Activated effector memory CD4-positive, alpha-beta T cell treated with Interleukin-2 at 50 U/mL for 16 hours (primary cell): ENCODE measurements around the gene CYP24A1.

Source experiments
- DNase-seq: peaks from one replicate; pipeline ENCODE4 v3.0.0-alpha.2; 2020

The CYP24A1 gene

DNA sequence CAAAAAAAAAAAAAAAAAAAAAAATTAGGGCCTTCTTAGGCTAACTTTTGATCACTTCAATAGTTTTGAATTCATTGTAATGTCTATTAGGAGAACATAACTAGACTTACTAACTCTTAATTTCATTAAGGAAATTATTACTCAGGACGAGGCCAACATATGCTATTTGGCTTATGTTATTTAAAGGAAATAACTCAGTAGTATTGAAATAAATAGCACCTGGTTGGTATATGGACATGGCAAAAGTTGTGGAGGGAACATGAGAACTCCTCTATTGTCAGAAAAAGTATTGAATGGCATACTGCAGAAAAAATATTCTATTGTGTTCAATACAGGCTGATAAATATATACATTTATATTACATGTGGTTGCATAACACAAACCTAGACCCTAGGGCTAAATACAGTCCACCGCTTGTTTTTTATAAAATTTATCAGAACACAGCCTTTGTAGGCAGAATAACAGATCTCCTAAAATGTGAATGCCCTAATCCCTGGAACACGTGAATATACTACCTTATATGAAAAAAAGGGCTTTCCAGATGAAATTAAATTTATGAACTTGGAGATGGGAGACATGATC lies 18.0 kb downstream of the CYP24A1 start:
- no peak for DNase-seq

DNA sequence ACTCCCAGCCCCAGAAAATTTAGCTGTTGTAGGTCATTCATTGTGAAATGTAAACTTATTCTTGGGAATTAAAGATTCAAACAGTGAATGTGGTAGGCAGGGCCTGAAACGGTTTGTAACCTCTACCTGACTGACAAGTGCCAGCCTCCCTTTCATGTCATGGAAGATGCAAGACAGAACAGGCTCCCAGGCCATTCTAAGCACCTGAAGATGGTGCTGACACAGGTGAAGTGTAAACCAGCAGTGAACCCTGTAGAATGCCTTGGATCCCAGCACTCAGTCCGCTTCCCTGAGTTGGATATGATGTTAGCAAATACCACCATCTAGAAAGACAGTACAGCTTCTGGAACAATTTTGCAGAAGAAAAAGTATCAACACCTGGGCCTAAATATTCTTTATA lies 19.3 kb downstream of the CYP24A1 start:
- no peak for DNase-seq

DNA sequence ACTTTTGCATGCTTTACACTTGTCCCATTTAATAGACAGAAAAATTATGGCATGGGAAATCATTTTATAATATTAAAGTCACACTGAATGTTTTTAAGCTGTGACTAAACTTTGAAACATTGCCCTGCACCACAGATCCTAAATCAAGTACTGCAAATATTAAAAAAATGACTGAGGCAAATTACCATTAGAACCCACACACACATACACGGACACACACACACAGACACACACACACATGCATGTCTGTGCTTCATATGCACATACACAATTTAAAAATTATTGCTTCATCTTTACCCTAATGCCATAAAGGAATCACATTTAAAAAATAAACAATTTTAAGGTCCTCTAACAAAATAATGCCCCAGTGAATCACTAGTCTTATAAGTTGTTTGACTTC lies 19.9 kb downstream of the CYP24A1 start:
- DNase-seq = no peak

DNA sequence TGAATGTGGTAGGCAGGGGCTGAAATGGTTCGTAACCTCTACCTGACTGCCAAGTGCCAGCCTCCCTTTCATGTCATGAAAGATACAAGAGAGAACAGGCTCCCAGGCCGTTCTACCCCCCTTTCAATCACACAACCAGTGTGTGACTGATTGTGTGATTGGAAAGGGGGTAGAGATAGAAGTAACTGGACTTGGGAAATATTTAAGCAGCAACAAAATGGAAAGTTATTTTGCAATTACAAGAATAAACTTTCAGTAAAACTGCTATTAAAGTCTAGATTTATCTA lies 20.8 kb downstream of the CYP24A1 start:
- DNase-seq = no peak

DNA sequence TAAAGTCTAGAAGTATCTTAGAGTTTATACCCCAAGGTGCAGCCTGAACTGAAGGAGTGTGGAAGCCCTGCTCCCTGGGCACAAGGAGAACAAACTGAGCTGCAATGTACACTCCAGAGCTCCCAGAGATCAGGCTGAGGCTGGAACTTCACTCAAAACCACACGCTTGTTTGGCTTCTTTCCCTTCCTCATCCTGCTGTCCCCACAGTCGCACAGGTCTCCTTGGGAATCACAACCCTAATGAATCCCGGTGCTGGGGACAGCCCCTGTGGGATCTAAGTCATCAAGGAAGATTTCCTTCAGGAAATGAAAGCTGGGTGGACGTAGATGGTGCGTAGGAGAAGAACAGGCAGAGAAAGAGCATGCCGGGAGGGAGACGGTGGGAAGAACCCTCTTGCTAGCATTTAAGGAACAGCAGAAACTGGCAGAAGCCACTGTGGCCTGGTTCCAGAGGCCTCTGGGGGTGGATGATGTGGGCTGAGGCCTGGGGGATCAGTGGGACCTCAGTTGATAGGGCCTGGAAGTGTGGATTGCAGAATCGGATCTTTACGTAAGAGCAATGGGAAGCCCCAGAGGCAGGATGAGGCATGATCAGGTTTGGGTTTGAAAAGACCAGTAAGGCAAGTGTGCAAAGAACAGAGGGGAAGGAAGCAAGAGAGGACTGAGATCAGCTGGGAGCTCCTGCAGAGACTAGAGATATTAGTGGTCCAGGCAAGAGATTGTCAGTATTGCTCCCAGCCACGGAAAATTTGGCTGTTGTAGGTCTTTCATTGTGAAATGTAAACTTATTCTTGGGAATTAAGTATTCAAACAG lies 21.4 kb downstream of the CYP24A1 start:
- DNase-seq = no peak

DNA sequence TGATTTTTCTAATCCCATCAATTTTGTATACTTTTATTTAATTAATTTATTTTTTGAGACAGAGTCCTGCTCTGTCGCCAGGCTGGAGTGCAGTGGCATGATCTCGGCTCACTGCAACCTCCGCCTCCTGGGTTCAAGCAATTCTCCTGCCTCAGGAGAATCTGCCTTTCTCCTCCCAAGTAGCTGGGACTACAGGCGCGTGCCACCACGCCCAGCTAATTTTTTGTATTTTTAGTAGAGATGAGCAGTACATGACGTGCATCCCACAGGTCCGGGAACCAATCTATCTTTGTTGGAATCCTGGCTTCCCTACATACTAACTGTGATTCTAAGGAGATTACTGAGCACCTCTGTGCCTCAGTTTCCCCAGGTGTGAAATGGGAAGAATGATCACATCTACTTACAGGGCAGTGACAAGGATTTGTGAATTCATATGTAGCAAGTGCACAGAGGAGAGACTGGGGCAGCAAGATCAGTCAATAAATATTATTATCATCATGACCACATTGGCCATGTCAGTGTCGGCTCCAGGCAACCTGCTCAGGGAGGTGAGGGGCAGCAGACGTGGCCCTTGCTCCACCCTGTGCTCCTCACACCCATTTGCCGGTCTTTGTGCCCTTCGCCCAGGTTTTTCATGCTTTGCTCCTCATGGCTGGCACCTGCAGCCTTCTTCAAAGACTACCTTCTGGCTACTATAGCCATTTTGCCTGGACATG lies 22.1 kb downstream of the CYP24A1 start:
- DNase-seq = no peak

DNA sequence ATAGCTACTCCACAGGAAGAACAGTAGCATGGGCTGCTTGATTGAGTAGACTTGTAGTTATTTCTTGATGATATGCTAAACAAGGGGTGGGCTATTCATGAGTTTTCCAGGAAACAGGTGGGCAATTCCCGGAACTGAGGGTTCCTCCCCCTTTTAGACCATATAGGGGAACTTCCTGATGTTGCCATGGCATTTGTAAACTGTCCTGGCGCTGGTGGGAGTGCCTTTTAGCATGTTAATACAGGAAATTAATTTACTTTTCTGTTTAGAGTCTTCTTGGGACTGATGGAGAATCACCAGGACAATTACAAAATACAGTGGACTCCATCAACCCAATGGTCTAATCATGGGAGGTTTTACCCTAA lies 22.7 kb downstream of the CYP24A1 start:
- DNase-seq = no peak

DNA sequence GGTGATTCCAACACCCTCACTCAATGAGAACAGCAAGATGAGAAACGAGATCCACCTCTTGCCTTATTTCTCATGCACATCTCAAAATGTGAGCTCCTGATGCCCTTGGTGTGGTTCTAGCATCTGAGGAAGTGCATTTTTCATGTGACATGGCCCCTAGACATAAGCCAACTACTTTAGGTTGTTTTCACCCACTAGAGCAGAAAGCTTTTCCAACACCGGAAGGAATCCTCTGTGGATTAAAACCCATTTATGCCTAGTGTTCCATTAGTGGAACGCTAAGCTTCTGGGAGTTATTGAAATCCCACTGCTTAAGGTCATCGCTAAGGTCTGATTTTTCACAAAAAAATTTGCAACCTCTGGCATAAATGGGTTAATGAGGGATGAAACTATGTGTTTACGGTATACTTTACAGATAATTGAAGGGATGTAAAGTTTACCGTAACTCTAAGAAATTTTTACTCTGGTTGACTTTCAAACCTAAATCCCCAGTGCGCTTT lies 24.0 kb downstream of the CYP24A1 start:
- DNase-seq = no peak

DNA sequence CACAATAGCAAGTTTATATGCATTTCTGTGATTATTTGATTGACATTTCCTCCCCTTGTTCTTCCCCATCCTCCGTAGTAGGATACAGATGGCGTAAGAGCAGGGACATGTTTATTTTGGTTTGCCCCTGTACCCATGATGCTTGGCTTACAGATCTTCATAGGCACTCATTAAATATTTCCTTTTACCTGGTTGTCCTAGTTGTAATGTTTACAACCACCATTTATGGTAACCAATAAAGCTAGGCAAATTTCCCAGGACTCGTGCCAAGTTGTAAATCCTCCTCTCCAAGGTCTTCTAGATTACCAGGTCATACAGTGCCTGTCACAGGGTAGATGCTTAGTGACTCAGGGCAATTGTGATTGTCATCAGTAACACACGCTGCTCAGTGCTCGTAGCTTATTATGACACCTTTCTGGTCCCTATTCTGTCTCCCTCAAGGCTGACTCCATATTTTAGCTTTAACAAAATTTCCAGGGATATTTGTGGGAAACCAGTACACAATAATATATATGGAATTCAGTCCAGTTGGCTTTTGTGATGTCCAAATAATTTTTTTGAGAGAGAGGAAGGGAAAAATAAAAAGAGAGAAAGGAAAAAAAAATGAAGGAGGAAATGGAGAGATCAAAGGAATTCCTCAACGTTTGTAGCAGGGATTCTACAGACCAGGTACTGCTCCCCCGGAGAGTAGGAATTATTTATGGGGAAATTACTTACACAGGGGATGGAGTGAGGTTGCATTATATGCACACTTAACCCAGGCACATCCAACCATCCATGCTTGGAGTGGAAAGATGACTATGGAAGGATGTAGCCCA lies 24.6 kb downstream of the CYP24A1 start:
- DNase-seq = no peak

DNA sequence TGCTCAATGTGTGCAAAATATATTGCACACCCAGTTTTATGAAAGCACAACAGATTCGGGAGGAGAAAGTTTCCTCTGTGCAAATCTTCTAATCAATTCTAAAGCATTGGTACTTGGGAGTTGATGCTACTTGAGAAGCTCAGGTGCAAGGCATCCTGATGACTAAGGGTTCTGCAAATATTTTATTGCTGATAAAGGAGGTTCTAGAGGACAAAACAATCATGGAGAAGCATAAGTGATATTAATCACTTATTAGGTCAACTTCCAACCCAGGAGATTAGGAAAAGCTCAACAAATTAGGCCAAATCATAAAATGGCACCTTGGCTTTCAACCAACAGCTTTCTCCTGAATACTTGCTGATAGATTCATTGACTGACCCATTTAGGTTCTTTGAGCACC lies 27.1 kb downstream of the CYP24A1 start:
- DNase-seq = no peak

DNA sequence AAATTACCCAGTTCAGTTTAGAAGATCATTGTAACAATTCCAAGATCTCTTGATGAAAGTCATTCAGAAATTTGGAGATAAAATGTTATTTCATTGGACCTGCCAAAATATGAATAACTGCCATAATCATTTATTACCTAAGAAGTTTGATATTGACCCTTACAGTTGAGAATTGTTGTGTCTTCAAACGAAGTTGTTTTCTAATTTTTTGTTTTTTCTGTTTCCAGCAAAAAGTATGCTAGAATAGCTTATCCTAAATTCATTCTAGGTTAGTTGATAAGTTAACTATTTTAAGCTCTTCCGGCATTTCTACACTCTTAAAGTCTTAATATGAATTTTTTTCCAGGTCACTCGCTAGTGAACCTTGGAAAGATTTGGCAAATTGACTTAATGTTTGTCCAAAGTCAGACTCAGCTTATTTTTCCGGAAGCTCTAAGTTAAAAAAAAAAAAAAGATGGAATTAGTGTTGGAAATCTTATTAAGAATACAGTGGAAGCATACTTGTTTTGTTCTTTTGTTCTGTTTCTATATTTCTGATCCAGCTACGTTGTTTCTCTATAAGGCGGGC lies 28.9 kb downstream of the CYP24A1 start:
- DNase-seq = no peak

DNA sequence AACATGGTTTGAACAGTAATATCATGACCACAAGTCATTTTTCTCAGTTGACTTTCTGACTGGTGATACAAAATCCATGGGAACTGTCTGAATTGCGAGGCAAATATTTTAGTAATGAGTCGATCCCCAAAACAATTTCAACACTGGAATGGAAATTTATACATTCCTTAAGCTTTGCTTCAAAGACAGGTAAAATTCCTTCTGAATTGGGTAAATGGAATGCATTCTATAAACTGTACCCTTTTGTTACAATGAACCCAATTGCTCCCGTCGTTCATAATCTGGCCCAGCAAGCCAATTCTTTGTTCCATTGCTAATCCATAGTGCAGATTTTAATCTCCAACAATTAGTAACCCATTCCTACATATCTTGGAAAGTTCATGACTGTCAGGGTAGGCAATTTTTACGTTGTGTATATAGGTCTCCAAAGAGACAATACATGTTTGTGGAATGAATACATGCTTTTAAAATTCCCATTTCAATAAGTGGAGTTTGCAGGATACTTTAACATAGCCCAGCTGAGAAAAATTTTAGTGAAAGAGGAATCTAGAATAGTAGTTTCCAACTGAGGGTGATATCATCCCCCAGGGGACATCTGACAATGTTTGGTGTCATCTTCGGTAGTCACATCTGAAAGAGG lies 32.7 kb downstream of the CYP24A1 start:
- no peak for DNase-seq

DNA sequence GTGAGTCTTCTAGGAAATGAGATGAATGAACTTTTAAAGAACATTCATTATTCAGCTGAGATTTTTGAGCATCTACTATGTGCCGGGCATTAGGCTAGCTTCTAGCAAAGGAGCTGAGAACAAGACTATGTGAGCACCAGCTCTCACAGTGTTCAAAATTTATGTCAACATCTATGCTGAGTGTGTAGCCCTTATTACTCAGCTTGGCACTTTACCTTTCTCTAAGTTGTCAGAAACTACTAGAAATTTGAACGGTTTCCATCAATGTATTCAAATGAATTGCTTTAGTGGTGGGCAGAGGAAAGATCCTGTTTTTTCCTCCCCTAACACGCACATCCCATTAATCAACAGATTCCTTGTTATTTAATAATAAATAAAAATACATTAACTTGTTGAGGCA lies 33.3 kb downstream of the CYP24A1 start:
- no peak for DNase-seq

DNA sequence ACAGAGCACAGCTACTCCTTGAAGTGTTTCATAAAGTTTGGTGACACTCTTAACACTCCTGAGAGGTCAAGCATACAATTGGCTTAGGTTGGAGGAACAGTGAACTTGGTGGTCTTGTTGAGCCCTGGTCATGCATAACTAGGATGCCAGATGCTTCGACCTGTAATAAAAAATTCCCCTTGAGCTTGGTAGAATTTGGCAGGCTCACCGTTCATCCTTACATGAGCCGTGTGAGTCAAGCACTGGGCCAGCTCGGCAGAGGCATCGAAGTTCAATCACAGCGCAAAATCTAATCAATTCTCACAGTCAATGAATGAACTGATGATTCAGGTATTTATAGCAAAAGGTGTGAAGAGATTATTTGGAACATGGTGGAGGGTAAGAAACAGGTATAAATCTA lies 33.7 kb downstream of the CYP24A1 start:
- no peak for DNase-seq

DNA sequence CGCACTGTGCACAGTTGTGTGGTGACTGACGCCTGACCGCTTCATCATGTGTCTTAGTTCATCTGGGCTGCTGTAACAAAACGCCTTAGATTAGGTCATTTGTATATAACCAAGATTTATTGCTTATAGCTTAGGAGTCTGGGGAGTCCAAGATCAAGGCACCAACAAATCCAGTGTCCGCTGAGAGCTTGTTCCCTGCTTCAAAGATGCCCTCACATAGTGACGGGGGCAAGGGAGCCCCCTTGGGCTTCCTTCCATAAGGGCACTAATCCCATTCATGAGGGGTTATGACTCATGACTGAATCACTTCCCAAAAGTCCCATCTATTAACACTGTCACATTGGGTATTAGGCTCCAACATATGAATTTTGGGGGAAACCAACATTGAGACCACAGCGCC lies 34.6 kb downstream of the CYP24A1 start:
- DNase-seq = no peak

DNA sequence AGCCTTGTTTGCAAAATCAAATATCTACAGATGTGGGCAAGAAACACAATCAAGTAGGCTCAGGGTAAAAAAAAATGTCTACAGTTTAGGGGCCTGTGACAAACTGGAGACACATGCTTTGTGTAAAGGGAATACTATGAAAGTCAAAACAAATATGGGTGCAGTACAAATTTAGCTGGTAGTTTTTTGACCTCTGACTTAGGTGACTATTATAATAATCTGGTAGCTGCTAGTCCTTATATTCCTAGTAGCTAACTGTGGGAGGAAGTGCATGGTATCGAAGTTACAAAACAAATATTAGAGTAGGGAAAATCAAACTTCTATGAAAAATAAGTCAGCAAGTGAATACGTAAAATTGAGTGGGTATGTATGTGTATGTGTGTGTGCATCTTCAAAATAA lies 35.4 kb downstream of the CYP24A1 start:
- no peak for DNase-seq

DNA sequence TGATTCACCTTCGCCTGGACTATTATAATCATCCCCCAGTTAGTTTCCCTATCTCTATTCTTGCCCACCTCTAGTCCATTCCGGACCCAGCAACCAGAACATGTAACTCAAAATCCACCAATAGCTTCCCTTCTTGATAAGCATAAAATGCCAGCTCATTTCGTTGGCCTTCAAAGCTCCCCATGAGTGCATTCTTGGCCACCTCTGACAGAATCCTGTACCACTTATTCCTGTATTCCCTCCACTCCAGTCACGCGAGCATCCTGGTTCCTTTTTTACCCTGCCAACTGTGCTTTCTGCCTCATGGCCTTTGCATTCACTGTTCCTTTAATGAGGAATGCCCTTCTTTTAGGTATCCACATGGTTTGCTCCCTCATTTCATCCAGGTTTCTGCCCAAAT lies 36.7 kb downstream of the CYP24A1 start:
- DNase-seq = no peak

DNA sequence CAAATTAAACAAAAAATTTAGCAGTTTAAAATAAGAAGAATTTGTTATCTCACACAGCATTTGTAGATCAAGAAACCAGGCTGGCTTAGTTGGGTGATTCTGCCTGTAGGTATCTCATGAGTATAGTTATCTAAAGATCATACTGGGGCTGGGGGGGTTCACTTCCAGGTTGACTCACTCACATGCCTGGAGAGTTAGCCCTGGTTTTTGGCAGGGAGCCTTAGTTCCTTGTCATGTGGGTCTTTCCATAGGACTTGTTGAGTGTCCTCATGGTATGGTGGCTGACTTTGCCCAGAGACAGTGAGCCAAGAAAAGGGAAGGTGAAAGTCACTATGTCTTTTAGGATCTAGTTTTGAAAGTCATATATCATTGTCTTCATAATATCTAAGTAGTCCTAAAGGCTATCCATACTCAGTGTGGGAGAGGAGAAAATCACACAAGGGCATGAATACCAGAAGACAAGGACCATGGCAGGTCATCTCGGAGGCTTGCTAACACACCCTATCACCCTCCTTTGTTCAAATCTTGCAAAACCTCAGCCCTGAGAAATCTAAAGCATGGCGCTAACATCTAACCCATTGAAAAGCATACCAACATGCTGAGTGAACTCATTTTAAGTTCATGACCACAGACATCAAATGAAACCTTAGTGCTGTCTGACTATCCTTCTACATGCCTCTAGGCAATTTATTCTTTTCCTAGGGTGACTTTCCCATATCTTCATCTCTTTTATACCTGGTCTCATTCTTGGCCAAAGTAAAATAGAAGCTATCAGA lies 39.2 kb downstream of the CYP24A1 start:
- no peak for DNase-seq

DNA sequence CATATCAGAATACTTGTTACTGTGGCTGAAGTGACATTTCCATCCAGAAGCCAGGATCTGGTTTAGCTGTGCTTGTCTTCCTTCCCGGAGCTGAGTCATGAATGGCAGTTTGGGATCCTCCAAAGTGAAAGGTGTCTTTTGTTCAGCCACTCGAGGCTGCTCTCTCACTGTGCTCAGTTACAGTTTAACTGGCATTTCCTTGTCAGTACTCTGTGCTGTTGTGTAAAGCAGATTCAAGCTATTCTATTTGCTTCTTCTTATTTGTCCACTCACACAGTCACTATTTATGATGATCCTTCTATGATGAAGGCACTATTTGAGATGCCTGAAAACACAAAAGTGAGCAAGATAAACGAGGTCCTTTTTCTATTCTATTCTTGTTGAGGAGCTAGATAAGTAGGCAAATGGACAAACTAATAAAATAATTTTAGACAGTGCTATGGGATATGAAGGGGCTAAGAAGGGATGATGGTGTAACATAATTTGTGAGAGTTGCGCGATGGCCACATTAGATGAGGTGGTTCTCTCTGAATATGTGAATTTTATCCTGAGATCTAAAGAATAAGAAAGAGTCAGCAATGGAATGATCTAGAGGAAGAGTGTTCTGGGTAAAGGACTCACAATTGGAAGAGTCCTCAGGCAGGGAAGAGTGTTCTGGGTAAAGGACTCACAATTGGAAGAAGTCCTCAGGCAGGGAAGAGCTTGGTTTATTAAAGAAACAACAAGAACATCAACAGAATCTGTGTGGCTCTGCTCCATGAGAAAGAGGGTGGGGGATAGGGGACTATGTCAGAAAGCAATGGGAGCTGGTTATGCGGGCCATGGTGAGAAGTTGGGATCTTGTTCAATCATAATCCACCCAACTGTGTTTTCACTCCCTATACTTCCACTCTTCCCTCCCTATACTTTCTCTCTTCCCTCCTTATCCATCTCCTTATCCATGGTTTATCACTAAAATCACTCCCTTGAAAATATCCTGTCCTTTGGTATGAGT lies 40.1 kb downstream of the CYP24A1 start:
- DNase-seq = no peak

DNA sequence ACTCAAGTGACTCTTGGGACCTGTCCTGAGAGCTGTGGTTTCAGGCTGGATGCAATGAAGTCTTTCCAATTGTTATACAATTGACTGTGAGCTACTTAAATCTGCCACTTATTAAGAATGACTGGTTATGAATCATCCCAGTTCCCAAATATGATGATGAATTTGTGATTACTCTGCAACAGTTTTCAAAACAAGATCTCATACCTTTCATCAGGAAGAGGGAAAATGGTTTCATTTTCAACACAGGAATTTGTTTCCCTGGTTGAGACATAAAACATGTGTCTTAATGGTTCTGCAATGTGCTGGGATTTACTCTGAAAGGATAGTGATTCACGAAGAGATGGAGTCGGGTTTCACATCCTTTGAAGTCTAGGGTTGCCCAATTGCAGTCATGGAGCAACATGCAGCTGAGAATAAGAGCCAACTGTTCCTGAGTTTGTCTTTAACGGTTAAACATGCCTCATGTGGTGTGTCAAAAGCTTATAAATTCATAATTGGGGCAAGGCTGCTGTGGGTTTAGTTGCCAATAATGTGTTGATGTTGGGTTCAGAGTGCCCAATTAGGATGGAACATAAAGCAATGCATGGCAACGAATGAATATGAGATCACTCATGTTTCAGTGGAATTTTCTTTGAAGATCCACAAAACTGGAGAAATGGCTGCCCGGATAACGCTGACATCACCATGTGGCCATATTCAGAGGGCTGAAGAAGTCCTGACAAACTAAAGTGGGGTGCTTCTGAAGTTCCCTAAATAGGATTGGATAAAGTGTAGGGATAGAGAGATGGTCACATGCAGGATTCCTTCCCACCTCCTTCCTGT lies 41.0 kb downstream of the CYP24A1 start:
- DNase-seq = no peak
